Thymus (tissue), 11 donors: ENCODE results near the gene GSTA5. TPM values are rescaled to one million over a fixed set of nuclear protein-coding genes. Genes with fewer than 3 reads are reported as not detected.
A peak's percentile ranks its signal among the peaks of the same experiment; 100 is the strongest.
"Not testable (repeated sequence)": the region's sequence is repeated elsewhere in the genome, so short reads cannot be mapped to it uniquely, and the experiment has no call there.

Experiments
- DNase-seq, 9 donors: peaks; one replicate each; pipeline ENCODE4 v3.0.0-alpha.2; 2013; ENCODE audit warnings: low spot score in 9 of 9, low read depth in 6 of 9, missing footprints in 1 of 9
- H3K27ac ChIP-seq, 2 donors: one replicate each; pipeline ENCODE4 v1.5.1; 2013; ENCODE audit warnings: control low read depth in 1 of 2, low read depth in 1 of 2, low read length in 1 of 2, mild to moderate bottlenecking in 1 of 2, moderate library complexity in 1 of 2
- H3K27me3 ChIP-seq, 2 donors: one replicate each; pipeline ENCODE4 v1.5.1; 2013; ENCODE audit warnings: low read length in 1 of 2; ENCODE audit not compliant: control insufficient read depth in 2 of 2, insufficient read depth in 1 of 2
- H3K36me3 ChIP-seq, 2 donors: one replicate each; pipeline ENCODE4 v1.5.1; 2013; ENCODE audit warnings: low read length in 1 of 2, mild to moderate bottlenecking in 1 of 2, moderate library complexity in 1 of 2; ENCODE audit not compliant: control insufficient read depth in 2 of 2, insufficient read depth in 2 of 2
- H3K4me1 ChIP-seq, 2 donors: one replicate each; pipeline ENCODE4 v1.5.1; 2013; ENCODE audit warnings: low read length in 2 of 2; ENCODE audit not compliant: control insufficient read depth in 2 of 2, insufficient read depth in 2 of 2
- H3K4me3 ChIP-seq, 2 donors: one replicate each; pipeline ENCODE4 v1.5.1; 2013; ENCODE audit warnings: low read length in 2 of 2, control low read depth in 1 of 2, mild to moderate bottlenecking in 1 of 2
- H3K9me3 ChIP-seq, 2 donors: one replicate each; pipeline ENCODE4 v1.5.1; 2013; ENCODE audit warnings: low read length in 1 of 2, mild to moderate bottlenecking in 1 of 2; ENCODE audit not compliant: control insufficient read depth in 2 of 2, insufficient read depth in 1 of 2
- WGBS: extraction: QIAGEN DNeasy Blood & Tissue Kit; methylation state at CpG from one replicate; pipeline ENCODE4 v1.1.7; 2013; 5-methylcytosine and 5-hydroxymethylcytosine counted together
- polyA plus RNA-seq: library from polyadenylated mRNA; stranded (reverse); fragments of 200-250 nt; gene quantifications from one replicate; pipeline ENCODE4 v1.2.3, GENCODE V29; 2013
- total RNA-seq: library from RNA; stranded (reverse); fragments of 120-200 nt; gene quantifications from one replicate; pipeline ENCODE4 v1.2.4, GENCODE V29; 2013
- donor health status: healthy.

Gene GSTA5
- total and polyA plus RNA-seq, 2 donors: not detected

GRCh38 chr6:52825900-52826459 lies 14.6 kb downstream of the GSTA5 start:
- DNase-seq, H3K9me3 ChIP-seq, H3K4me3 ChIP-seq, H3K27me3 ChIP-seq, H3K27ac ChIP-seq, H3K4me1 ChIP-seq, H3K36me3 ChIP-seq: not testable (repeated sequence)
- 93% methylated on average over 4 of the region's 4 CpGs for WGBS

GRCh38 chr6:52825270-52825793 lies 15.3 kb downstream of the GSTA5 start:
- not testable (repeated sequence) for H3K36me3 ChIP-seq, H3K9me3 ChIP-seq, H3K27me3 ChIP-seq, H3K4me3 ChIP-seq, DNase-seq, H3K27ac ChIP-seq, H3K4me1 ChIP-seq
- WGBS: 95% methylated on average over 25 of the region's 25 CpGs

- 94% methylated on average over 1 of the region's 1 CpG for WGBS
- no peaks in the 10 kb centered on the region for H3K9me3 ChIP-seq
- H3K27me3 ChIP-seq: no peaks in the 10 kb centered on the region
- DNase-seq: no peak
- no peak overlapping the region for H3K4me3 ChIP-seq
- H3K4me1 ChIP-seq: no peaks in the 10 kb centered on the region
- H3K36me3 ChIP-seq: no peaks in the 10 kb centered on the region
- H3K27ac ChIP-seq: no peak overlapping the region
Observed at GRCh38 chr6:52821842-52822241, 18.8 kb downstream of the GSTA5 start.

DNA sequence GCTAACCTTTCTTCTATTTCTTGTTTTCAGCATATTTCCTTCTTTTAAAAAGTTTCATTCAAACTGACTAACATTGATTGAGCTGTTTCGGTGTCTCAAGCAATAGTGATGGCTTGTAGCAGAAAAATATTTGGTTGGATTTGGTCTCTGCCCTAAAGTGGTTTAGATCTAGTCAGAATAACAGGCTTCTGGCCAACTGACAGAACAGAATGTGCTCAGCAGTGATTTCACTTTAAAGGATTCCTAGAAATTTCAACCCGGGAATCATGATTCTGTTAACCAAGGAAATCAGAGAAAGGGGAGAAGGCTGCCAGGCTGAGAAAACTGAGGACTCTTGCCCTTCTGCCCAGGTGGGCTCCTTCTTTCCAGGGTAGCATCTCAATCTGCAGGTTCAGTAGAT lies 20.4 kb downstream of the GSTA5 start:
- WGBS: 98% methylated on average over 2 of the region's 2 CpGs
- Histone ChIP-seq H3K27me3 (no peaks in the 10 kb centered on the region), H3K4me3 (no peak overlapping the region), H3K9me3 (no peaks in the 10 kb centered on the region), H3K4me1 (no peaks in the 10 kb centered on the region), H3K36me3 (no peaks in the 10 kb centered on the region), H3K27ac (no peak overlapping the region)
- no peak for DNase-seq

GRCh38 chr6:52815167-52816092 lies 25.2 kb downstream of the GSTA5 start:
- peak in 5 of 9 donors; percentile 3 to 38 (median 13) for DNase-seq
- Histone ChIP-seq H3K27me3 (no peaks in the 10 kb centered on the region), H3K36me3 (no peaks in the 10 kb centered on the region), H3K4me3 (no peak overlapping the region), H3K9me3 (no peaks in the 10 kb centered on the region), H3K4me1 (no peaks in the 10 kb centered on the region), H3K27ac (no peak overlapping the region)
- WGBS: 50% methylated on average over 15 of the region's 15 CpGs

DNA sequence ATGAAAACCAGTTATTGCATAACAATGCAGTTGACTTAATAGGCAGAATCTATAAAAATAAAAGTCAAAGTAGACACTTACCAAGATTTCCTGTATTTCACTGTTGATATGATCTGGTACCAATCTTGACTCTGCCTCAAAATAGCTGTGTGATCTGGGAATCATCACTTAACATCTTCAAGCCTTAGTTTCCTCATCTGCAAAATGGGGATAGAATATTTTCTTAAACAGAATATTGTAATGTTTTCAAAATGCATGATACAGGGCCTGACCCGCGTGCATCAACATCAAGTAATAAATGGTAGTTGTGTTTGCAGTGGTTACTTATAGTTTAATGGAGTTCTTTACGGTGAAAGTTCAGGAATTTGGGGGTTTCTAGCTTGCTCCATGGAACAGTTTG lies 26.1 kb downstream of the GSTA5 start:
- not testable (repeated sequence) for H3K4me3 ChIP-seq, H3K36me3 ChIP-seq, H3K9me3 ChIP-seq, H3K27ac ChIP-seq, DNase-seq, H3K27me3 ChIP-seq, H3K4me1 ChIP-seq
- WGBS: 98% methylated on average over 3 of the region's 3 CpGs

- DNase-seq: not testable (repeated sequence)
Observed at GRCh38 chr6:52809777-52810176, 30.8 kb downstream of the GSTA5 start.

DNA sequence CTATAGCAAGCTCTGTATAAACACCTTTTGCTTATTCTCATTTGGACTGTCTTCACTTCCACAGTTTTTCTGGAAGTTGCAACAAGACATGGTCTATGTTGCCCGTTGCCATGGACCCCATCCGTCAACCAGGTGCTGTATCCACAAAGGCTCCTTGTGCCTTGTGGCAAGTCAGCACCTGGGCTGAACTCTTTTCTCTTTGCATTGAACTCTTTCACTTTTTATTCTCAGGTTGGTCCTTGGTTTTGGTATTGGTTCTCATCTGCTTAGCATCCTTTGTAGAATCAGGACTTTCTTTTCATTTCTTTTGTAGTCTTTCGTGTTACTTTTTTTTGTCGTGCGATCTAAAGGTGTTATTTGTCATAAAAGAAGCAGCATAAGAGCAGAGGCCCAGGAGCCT lies 32.0 kb downstream of the GSTA5 start:
- Histone ChIP-seq H3K9me3 (no peaks in the 10 kb centered on the region), H3K4me1 (no peaks in the 10 kb centered on the region), H3K36me3 (no peaks in the 10 kb centered on the region), H3K4me3 (no peak overlapping the region), H3K27ac (no peak overlapping the region), H3K27me3 (no peaks in the 10 kb centered on the region)
- no peak for DNase-seq
- WGBS: 98% methylated on average over 5 of the region's 5 CpGs

More at GRCh38 chr6:52809777-52810176, 30.8 kb downstream of the GSTA5 start:
- H3K4me1 ChIP-seq, H3K9me3 ChIP-seq, H3K27me3 ChIP-seq, H3K27ac ChIP-seq, H3K4me3 ChIP-seq, H3K36me3 ChIP-seq: not testable (repeated sequence)
- 96% methylated on average over 4 of the region's 4 CpGs for WGBS

DNA sequence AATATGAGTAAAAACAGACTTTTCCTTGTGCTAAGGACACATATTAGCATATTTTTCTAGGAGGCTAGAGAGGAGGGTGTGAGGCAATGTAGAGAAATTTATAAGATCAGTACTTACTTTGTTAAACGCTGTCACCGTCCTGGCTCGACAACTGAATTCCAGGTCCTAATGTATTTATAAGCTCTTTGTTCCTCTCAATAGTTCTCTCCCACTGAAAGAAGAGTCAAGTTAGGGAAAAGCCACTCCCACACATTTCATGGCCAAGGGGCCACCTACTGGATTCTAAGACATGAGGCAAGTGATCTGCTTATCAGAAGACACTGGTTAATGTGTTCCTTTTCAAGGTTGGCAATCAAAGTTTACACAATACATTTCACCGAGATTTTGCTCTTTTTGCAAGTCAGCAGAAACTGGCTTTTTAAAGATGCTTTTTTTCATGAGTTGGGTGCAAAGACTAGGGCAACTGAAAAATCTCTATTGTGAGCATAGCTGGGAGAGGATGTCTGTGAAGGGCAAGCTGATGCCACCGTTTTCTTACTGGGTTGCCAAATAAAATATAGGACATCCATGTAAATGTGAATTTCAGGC lies 36.9 kb downstream of the GSTA5 start, which contains the start of gene GSTA1:
GSTA1 (minus strand) TSS at position 149 of the 588 bp plus-strand sequence. CDS start 4,549 bp downstream, outside the sequence.
- DNase-seq, H3K36me3 ChIP-seq, H3K27me3 ChIP-seq, H3K9me3 ChIP-seq, H3K27ac ChIP-seq, H3K4me3 ChIP-seq, H3K4me1 ChIP-seq: not testable (repeated sequence)
- WGBS: 93% methylated on average over 5 of the region's 5 CpGs
